ENCODE measurements around the gene SULT2B1. TPM values are rescaled to one million over a fixed set of nuclear protein-coding genes. Genes with fewer than 3 reads are reported as not detected.
A peak's percentile ranks its signal among the peaks of the same experiment; 100 is the strongest.
"Not testable (repeated sequence)": the region's sequence is repeated elsewhere in the genome, so short reads cannot be mapped to it uniquely, and the experiment has no call there.

SULT2B1 gene
- total RNA-seq, 1 donor from 2014 or later: not detected

GRCh38 chr19:48625891-48626327, 73.9 kb downstream of the SULT2B1 start:
- H3K9me3 Mint-ChIP-seq: no peaks in the 10 kb centered on the region
- H3K36me3 Mint-ChIP-seq (ENCODE audit: low read depth): peaks cover 27% of the 10 kb centered on the region
- no peak for DNase-seq (ENCODE audit: low spot score)
- no peak overlapping the region for H3K27ac Mint-ChIP-seq
- H3K4me3 Mint-ChIP-seq: no peak overlapping the region
- intact Hi-C loops (cut with micrococcal nuclease): loop anchor here (2.0 kb wide), 1 partner anchor 35 kb away; no protein-coding TSS in a partner anchor
- no peaks in the 10 kb centered on the region for H3K27me3 Mint-ChIP-seq (ENCODE audit: insufficient read depth)
- peaks cover 28% of the 10 kb centered on the region for H3K4me1 Mint-ChIP-seq (ENCODE audit: low read depth)

DNA sequence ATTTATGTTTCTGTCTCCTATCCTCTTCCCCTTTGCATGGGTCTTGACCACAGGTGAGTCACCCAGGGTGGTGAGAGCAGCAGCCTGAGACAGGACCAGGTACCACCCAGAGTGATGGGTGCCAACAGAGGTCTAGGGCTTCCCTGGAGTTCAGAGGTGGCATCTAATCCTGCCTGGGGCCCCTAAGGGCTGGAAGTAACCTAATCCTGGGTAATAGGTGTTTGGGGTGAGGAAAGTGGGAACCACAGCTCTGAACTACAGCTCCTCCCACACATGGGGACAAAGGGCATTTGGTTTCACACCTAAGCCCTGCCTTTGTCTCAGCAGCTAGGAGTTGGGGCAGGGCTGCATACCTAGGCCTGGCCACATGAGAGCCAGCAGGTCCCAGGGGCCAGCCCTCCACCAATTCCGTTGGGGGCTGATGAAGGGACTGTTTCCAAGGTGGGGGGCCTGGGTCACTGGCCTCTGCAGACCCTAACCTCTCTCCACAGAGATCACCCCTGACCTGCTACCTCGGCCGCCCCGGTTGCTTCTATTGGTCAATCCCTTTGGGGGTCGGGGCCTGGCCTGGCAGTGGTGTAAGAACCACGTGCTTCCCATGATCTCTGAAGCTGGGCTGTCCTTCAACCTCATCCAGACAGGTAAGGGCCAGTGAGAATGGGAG, 75.4 kb downstream of the SULT2B1 start:
- Mint-ChIP-seq H3K27ac (peak overlapping the region; percentile 48), H3K4me3 (no peak overlapping the region), H3K36me3 (ENCODE audit: low read depth) (peaks cover 20% of the 10 kb centered on the region), H3K9me3 (no peaks in the 10 kb centered on the region), H3K4me1 (ENCODE audit: low read depth) (peaks cover 26% of the 10 kb centered on the region), H3K27me3 (ENCODE audit: insufficient read depth) (no peaks in the 10 kb centered on the region)
- intact Hi-C loops (cut with micrococcal nuclease): no loop called here
- DNase-seq (ENCODE audit: low spot score): no peak

GRCh38 chr19:48627865-48628314, 75.9 kb downstream of the SULT2B1 start:
- peaks cover 20% of the 10 kb centered on the region for H3K36me3 Mint-ChIP-seq (ENCODE audit: low read depth)
- DNase-seq (ENCODE audit: low spot score): no peak
- no peak overlapping the region for H3K4me3 Mint-ChIP-seq
- intact Hi-C loops (cut with micrococcal nuclease): no loop called here
- H3K27me3 Mint-ChIP-seq (ENCODE audit: insufficient read depth): no peaks in the 10 kb centered on the region
- peaks cover 23% of the 10 kb centered on the region for H3K4me1 Mint-ChIP-seq (ENCODE audit: low read depth)
- no peak overlapping the region for H3K27ac Mint-ChIP-seq
- no peaks in the 10 kb centered on the region for H3K9me3 Mint-ChIP-seq

DNA sequence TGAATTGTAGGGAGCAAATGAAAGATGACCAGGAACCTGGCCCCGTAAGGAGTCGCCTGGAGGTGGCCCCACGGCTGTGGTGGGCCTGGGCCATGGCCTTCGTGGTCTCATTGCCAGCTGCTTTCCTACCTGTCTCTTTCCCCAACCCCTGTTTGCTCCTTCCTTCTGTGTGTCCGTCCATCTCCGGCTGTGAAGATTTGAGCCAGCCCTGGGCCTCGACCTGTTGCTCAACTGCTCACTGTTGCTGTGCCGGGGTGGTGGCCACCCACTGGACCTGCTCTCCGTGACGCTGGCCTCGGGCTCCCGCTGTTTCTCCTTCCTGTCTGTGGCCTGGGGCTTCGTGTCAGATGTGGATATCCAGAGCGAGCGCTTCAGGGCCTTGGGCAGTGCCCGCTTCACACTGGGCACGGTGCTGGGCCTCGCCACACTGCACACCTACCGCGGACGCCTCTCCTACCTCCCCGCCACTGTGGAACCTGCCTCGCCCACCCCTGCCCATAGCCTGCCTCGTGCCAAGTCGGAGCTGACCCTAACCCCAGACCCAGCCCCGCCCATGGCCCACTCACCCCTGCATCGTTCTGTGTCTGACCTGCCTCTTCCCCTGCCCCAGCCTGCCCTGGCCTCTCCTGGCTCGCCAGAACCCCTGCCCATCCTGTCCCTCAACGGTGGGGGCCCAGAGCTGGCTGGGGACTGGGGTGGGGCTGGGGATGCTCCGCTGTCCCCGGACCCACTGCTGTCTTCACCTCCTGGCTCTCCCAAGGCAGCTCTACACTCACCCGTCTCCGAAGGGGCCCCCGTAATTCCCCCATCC, 76.7 kb downstream of the SULT2B1 start:
- Mint-ChIP-seq H3K27ac (no peak overlapping the region), H3K36me3 (ENCODE audit: low read depth) (peaks cover 15% of the 10 kb centered on the region), H3K4me3 (no peak overlapping the region), H3K4me1 (ENCODE audit: low read depth) (peaks cover 16% of the 10 kb centered on the region), H3K9me3 (no peaks in the 10 kb centered on the region), H3K27me3 (ENCODE audit: insufficient read depth) (no peaks in the 10 kb centered on the region)
- intact Hi-C loops (cut with micrococcal nuclease): no loop called here
- DNase-seq (ENCODE audit: low spot score): no peak

DNA sequence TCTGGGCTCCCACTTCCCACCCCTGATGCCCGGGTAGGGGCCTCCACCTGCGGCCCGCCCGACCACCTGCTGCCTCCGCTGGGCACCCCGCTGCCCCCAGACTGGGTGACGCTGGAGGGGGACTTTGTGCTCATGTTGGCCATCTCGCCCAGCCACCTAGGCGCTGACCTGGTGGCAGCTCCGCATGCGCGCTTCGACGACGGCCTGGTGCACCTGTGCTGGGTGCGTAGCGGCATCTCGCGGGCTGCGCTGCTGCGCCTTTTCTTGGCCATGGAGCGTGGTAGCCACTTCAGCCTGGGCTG, 77.3 kb downstream of the SULT2B1 start:
- no peak overlapping the region for H3K27ac Mint-ChIP-seq
- intact Hi-C loops (cut with micrococcal nuclease): no loop called here
- H3K36me3 Mint-ChIP-seq (ENCODE audit: low read depth): peaks cover 13% of the 10 kb centered on the region
- H3K4me3 Mint-ChIP-seq: no peak overlapping the region
- no peak for DNase-seq (ENCODE audit: low spot score)
- no peaks in the 10 kb centered on the region for H3K27me3 Mint-ChIP-seq (ENCODE audit: insufficient read depth)
- H3K9me3 Mint-ChIP-seq: no peaks in the 10 kb centered on the region
- peaks cover 17% of the 10 kb centered on the region for H3K4me1 Mint-ChIP-seq (ENCODE audit: low read depth)

GRCh38 chr19:48629599-48630295, 77.8 kb downstream of the SULT2B1 start:
- Mint-ChIP-seq H3K27me3 (ENCODE audit: insufficient read depth) (no peaks in the 10 kb centered on the region), H3K9me3 (no peaks in the 10 kb centered on the region), H3K4me1 (ENCODE audit: low read depth) (peaks cover 18% of the 10 kb centered on the region), H3K27ac (no peak overlapping the region), H3K4me3 (no peak overlapping the region), H3K36me3 (ENCODE audit: low read depth) (peaks cover 13% of the 10 kb centered on the region)
- intact Hi-C loops (cut with micrococcal nuclease): loop anchor here (10.0 kb wide), 1 partner anchor 485 kb away; the partner anchor contains the start of genes C19orf73, LIN7B and PPFIA3
- DNase-seq (ENCODE audit: low spot score): no peak

GRCh38 chr19:48630296-48631063, 78.5 kb downstream of the SULT2B1 start:
- peaks cover 9% of the 10 kb centered on the region for H3K36me3 Mint-ChIP-seq (ENCODE audit: low read depth)
- no peaks in the 10 kb centered on the region for H3K27me3 Mint-ChIP-seq (ENCODE audit: insufficient read depth)
- H3K4me1 Mint-ChIP-seq (ENCODE audit: low read depth): peaks cover 12% of the 10 kb centered on the region
- no peak overlapping the region for H3K4me3 Mint-ChIP-seq
- intact Hi-C loops (cut with micrococcal nuclease): loop anchor here (10.0 kb wide), 1 partner anchor 484 kb away; the partner anchor contains the start of genes C19orf73, LIN7B and PPFIA3
- H3K27ac Mint-ChIP-seq: no peak overlapping the region
- DNase-seq (ENCODE audit: low spot score): no peak
- H3K9me3 Mint-ChIP-seq: no peaks in the 10 kb centered on the region

GRCh38 chr19:48631225-48631624, 79.3 kb downstream of the SULT2B1 start:
- intact Hi-C loops (cut with micrococcal nuclease): loop anchor here (10.0 kb wide), 1 partner anchor 484 kb away; the partner anchor contains the start of genes C19orf73, LIN7B and PPFIA3
- no peak overlapping the region for H3K4me3 Mint-ChIP-seq

GRCh38 chr19:48632286-48632685, 80.3 kb downstream of the SULT2B1 start:
- H3K9me3 Mint-ChIP-seq; DNase-seq (ENCODE audit: low spot score); H3K4me3 Mint-ChIP-seq; H3K27me3 Mint-ChIP-seq (ENCODE audit: insufficient read depth); H3K36me3 Mint-ChIP-seq (ENCODE audit: low read depth): not testable (repeated sequence)
- Mint-ChIP-seq H3K4me1 (ENCODE audit: low read depth) (peaks cover 12% of the 10 kb centered on the region), H3K27ac (peak overlapping the region; percentile 40)
- intact Hi-C loops (cut with micrococcal nuclease): loop anchor here (10.0 kb wide), 1 partner anchor 483 kb away; the partner anchor contains the start of genes C19orf73, LIN7B and PPFIA3

More at GRCh38 chr19:48631225-48631624, 79.3 kb downstream of the SULT2B1 start:
- DNase-seq (ENCODE audit: low spot score): no peak
- no peak overlapping the region for H3K27ac Mint-ChIP-seq
- peaks cover 16% of the 10 kb centered on the region for H3K4me1 Mint-ChIP-seq (ENCODE audit: low read depth)
- no peaks in the 10 kb centered on the region for H3K27me3 Mint-ChIP-seq (ENCODE audit: insufficient read depth)
- H3K9me3 Mint-ChIP-seq: no peaks in the 10 kb centered on the region
- H3K36me3 Mint-ChIP-seq (ENCODE audit: low read depth): peaks cover 9% of the 10 kb centered on the region

GRCh38 chr19:48632692-48633147, 80.7 kb downstream of the SULT2B1 start:
- intact Hi-C loops (cut with micrococcal nuclease): loop anchor here (10.0 kb wide), 1 partner anchor 482 kb away; the partner anchor contains the start of genes C19orf73, LIN7B and PPFIA3
- H3K27me3 Mint-ChIP-seq (ENCODE audit: insufficient read depth): no peaks in the 10 kb centered on the region
- H3K4me1 Mint-ChIP-seq (ENCODE audit: low read depth): peaks cover 14% of the 10 kb centered on the region
- peaks cover 7% of the 10 kb centered on the region for H3K36me3 Mint-ChIP-seq (ENCODE audit: low read depth)
- peak overlapping the region; percentile 40 for H3K27ac Mint-ChIP-seq
- H3K4me3 Mint-ChIP-seq: no peak overlapping the region
- no peak for DNase-seq (ENCODE audit: low spot score)
- H3K9me3 Mint-ChIP-seq: no peaks in the 10 kb centered on the region

GRCh38 chr19:48633148-48634035, 81.4 kb downstream of the SULT2B1 start:
- Mint-ChIP-seq H3K36me3 (ENCODE audit: low read depth) (peaks cover 7% of the 10 kb centered on the region), H3K4me3 (peak overlapping the region; percentile 79), H3K27ac (no peak overlapping the region), H3K9me3 (no peaks in the 10 kb centered on the region), H3K4me1 (ENCODE audit: low read depth) (peaks cover 21% of the 10 kb centered on the region), H3K27me3 (ENCODE audit: insufficient read depth) (no peaks in the 10 kb centered on the region)
- intact Hi-C loops (cut with micrococcal nuclease): loop anchor here (1.0 to 10.0 kb wide), 2 partner anchors 9 to 481 kb away; partner anchors contain the start of genes C19orf73, LIN7B and PPFIA3
- DNase-seq (ENCODE audit: low spot score): no peak
